GM23338 (cell line): ENCODE measurements around the gene PARP14.

Experiments used
- CREB1 ChIP-seq: fragments of 250-450 bp; sonication (Bioruptor Pico); IDR thresholded peaks from 2 replicates; pipeline ENCODE4 v1.5.0; 2020; ENCODE audit warnings: low read depth, mild to moderate bottlenecking, moderate library complexity
- EZH2 ChIP-seq: fragments of 200-600 bp; sonication (generic); IDR thresholded peaks from one replicate; pipeline ENCODE4 v1.8.0; 2017; ENCODE audit warnings: antibody characterized with exemption, mild to moderate bottlenecking, low read depth; ENCODE audit not compliant: unreplicated experiment
- EZH2phosphoT487 ChIP-seq: fragments of 200-600 bp; sonication (generic); IDR thresholded peaks from one replicate; pipeline ENCODE4 v1.8.1; 2018; ENCODE audit warnings: antibody characterized with exemption; ENCODE audit not compliant: unreplicated experiment
- JUNB ChIP-seq: IDR thresholded peaks from one replicate; pipeline ENCODE4 v1.6.1; 2016; ENCODE audit warnings: antibody characterized with exemption; ENCODE audit not compliant: unreplicated experiment
- NANOG ChIP-seq: IDR thresholded peaks from 2 replicates; pipeline ENCODE4 v1.6.1; 2016; ENCODE audit warnings: antibody characterized with exemption, borderline replicate concordance
- POLR2AphosphoS5 ChIP-seq: IDR thresholded peaks from 2 replicates; pipeline ENCODE4 v1.6.1; 2016; ENCODE audit warnings: antibody characterized with exemption, low read depth
- STAT1 ChIP-seq: IDR thresholded peaks from one replicate; pipeline ENCODE4 v1.6.1; 2016; ENCODE audit warnings: antibody characterized with exemption; ENCODE audit not compliant: unreplicated experiment
- ZNF331 ChIP-seq: fragments of 250-450 bp; sonication (Bioruptor Pico); IDR thresholded peaks from 2 replicates; pipeline ENCODE4 v1.5.0; 2020; ENCODE audit warnings: low read depth, mild to moderate bottlenecking, moderate library complexity
- TF ChIP-seq, protein P1 (sequence below), 2 experiments: fragments of 200-600 bp in 1 of 2; sonication (generic) in 1 of 2; conservative IDR thresholded peaks; 2 replicates each; pipeline versions ENCODE4 v1.5.1 to v1.6.1; 2016 to 2017; ENCODE audit warnings: antibody characterized with exemption in 2 of 2, low read depth in 2 of 2, mild to moderate bottlenecking in 2 of 2, moderate library complexity in 1 of 2
- TF ChIP-seq, protein P2 (sequence below): IDR thresholded peaks from one replicate; pipeline ENCODE4 v1.6.1; 2018; ENCODE audit warnings: antibody characterized with exemption; ENCODE audit not compliant: unreplicated experiment

DNA sequence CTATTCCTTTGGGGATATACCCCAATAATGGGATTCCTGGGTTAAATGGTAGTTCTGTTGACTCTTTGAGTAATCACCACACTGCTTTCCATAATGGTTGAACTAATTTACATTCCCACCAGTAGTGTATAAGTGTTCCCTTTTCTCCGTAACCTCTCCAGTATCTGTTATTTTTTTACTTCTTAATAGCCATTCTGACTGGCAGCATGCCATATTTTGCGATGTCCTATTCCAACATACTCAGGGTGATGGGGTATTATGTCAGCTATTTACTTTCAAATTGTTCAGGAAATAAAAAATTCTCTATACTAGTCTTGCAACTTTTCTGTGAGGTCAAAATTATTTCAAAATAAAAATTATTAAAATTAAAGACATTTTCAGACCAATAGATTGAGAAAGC, 9.1 kb upstream of the PARP14 start:
- TF ChIP-seq, protein P1, sequence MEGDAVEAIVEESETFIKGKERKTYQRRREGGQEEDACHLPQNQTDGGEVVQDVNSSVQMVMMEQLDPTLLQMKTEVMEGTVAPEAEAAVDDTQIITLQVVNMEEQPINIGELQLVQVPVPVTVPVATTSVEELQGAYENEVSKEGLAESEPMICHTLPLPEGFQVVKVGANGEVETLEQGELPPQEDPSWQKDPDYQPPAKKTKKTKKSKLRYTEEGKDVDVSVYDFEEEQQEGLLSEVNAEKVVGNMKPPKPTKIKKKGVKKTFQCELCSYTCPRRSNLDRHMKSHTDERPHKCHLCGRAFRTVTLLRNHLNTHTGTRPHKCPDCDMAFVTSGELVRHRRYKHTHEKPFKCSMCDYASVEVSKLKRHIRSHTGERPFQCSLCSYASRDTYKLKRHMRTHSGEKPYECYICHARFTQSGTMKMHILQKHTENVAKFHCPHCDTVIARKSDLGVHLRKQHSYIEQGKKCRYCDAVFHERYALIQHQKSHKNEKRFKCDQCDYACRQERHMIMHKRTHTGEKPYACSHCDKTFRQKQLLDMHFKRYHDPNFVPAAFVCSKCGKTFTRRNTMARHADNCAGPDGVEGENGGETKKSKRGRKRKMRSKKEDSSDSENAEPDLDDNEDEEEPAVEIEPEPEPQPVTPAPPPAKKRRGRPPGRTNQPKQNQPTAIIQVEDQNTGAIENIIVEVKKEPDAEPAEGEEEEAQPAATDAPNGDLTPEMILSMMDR (conservative IDR thresholded peaks at IDR 0.05; ENCODE audit: low read depth in 2 of 2): no peak
- no peak for TF ChIP-seq EZH2
- no peak for TF ChIP-seq CREB1 (CRISPR knock-in tag)
- TF ChIP-seq POLR2AphosphoS5: no peak
- TF ChIP-seq, protein P2, sequence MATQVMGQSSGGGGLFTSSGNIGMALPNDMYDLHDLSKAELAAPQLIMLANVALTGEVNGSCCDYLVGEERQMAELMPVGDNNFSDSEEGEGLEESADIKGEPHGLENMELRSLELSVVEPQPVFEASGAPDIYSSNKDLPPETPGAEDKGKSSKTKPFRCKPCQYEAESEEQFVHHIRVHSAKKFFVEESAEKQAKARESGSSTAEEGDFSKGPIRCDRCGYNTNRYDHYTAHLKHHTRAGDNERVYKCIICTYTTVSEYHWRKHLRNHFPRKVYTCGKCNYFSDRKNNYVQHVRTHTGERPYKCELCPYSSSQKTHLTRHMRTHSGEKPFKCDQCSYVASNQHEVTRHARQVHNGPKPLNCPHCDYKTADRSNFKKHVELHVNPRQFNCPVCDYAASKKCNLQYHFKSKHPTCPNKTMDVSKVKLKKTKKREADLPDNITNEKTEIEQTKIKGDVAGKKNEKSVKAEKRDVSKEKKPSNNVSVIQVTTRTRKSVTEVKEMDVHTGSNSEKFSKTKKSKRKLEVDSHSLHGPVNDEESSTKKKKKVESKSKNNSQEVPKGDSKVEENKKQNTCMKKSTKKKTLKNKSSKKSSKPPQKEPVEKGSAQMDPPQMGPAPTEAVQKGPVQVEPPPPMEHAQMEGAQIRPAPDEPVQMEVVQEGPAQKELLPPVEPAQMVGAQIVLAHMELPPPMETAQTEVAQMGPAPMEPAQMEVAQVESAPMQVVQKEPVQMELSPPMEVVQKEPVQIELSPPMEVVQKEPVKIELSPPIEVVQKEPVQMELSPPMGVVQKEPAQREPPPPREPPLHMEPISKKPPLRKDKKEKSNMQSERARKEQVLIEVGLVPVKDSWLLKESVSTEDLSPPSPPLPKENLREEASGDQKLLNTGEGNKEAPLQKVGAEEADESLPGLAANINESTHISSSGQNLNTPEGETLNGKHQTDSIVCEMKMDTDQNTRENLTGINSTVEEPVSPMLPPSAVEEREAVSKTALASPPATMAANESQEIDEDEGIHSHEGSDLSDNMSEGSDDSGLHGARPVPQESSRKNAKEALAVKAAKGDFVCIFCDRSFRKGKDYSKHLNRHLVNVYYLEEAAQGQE: no peak
- no peak for TF ChIP-seq EZH2phosphoT487
- TF ChIP-seq ZNF331: no peak
- TF ChIP-seq STAT1: no peak
- TF ChIP-seq JUNB: no peak
- TF ChIP-seq NANOG: no peak
